ENCODE results near the gene CDKN2AIP.
"Not testable (repeated sequence)": the region's sequence is repeated elsewhere in the genome, so short reads cannot be mapped to it uniquely, and the experiment has no call there.

- TF ChIP-seq CTCF, POLR2A (IDR thresholded peaks at IDR 0.05): not testable (repeated sequence)
Observed at GRCh38 chr4:183465879-183466278, 21.4 kb downstream of the CDKN2AIP start.
